ENCODE measurements around the gene DMD.
"Not testable (repeated sequence)": the region's sequence is repeated elsewhere in the genome, so short reads cannot be mapped to it uniquely, and the experiment has no call there.

Gene DMD

DNA sequence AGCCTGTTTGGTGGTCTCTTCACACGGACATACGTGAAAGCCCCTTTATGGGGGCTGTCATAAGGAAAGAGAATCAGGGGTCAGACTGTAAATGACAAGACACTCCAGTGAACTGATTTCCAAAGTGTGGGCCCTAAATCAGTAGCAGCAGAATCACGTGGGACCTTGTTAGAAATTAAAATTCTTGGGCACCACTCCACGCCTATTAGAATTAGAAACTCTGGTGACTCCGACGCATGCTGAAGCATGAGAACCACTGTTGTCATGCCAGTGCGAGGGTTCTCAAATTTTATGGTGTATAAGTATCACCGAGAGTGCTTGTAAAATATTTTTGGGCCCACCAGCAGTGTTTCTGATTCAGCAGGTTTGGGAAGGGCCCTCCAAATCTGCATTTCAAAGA is 672.8 kb downstream of the DMD start:
- intact Hi-C loops (cut with DNase I), result no loop called here
- no peak for DNase-seq

DNA sequence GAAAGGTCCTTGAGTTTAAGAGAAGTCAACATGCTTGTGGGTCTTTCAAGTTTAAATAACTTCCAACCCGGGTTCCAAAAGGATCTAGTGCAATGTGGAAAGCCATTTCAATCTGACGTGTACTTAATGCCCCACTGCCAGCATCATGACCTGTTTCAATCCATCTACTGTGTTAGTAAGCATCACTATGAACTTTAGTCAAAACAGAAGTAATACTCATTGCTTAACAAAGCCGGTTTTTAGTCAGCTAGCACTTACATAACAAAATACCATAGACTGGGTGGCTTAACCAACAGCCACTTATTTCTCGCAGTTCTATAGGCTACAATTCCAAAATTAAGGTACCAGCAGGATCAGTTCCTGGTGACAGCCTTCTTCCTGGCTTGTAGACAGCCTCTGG is 677.5 kb downstream of the DMD start:
- DNase-seq, result no peak
- intact Hi-C loops (cut with DNase I), result no loop called here

GRCh38 chrX:32532262-32532661 is 679.1 kb downstream of the DMD start:
- intact Hi-C loops (cut with DNase I), result no loop called here
- no peak for DNase-seq

DNA sequence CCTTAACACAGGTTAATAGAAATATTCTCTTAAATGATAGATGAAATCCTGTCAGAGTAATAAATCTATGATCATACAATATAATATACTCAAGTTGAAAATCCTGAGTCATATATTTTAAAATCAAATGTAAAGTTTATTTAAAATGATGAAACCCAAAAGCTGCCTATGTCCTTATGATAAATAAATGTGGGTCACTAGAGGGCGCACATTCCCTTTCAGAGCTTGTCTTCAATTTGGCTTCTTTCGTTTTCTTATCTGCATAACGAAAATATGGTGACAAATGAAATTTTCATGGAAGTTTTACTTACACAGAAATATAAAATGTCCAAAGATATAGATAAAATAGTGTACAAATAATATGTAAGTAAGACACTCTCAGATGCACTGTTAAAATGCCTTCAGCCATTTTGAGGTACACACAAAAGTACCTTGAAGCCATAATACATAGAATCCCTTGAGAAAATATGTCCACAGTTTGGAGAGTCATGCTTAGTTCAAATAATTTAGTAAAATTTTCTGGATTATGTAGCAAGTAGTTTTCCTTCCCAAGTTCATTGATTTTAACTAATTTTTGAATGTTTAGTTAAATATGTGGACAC is 680.4 kb downstream of the DMD start:
- intact Hi-C loops (cut with DNase I), result no loop called here

DNA sequence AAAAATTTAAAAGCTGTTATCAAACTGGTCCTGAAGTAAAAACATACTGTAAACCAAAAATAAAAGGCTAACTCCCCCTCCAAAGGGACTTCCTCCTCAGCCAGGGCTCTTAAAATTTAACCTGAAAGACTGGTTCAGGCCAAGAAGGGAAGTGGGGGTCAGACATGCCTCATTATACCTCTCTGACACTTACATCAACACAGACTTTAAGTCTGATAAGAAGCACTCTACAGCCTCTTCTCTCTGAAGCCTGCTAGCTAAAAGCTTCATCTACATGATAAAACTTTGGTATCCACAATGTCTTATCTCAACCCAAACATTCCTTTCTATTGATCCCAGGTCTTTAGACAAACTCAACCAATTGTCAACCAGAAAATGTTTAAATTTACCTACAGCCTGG is 682.9 kb downstream of the DMD start:
- DNase-seq; intact Hi-C loops (cut with DNase I): not testable (repeated sequence)

More for the DNA sequence above, 680.4 kb downstream of the DMD start:
- peak in 22 of 42 donors; percentile 6 to 77 (median 35) for DNase-seq

DNA sequence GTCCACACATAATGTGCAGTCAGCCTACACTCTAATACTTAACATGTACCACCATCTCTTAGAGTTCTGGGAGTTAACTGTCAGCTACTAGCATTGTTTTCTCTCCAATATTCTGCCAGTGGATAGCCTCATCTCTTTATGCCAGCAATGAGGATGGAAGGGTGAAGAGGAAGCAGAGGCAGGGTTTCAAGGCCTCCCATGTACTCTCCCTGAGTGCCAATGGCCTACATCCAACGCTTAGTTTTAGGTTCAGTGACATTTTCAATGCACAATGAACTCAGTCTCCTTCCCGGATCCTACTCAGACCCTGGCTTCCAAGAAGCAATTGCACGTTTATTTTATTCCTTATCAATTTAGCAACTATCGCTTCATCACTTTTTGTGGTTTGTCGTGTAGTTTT is 686.1 kb downstream of the DMD start:
- peak in 2 of 42 donors; percentile 1 to 40 for DNase-seq
- intact Hi-C loops (cut with DNase I), result no loop called here

DNA sequence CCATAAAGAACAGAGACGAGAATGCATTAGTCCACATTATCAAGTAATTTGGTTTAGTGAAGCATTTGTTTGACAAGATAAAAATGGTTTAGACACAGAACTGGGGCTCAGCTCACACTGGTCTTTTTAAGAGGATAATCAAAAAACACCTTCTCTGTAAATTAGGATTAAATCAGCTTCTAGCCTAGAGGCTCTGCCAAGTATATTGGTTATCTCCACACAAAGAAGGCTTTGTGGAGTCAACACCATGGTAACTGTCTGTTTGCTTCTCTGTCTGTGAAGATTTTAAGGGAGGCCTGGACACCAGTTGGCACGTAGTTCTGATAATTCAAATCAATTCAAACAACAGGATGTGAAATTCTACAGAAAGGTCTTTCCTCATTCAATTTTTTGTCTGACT is 687.0 kb downstream of the DMD start:
- DNase-seq, result peak in 6 of 42 donors; percentile 1 to 34 (median 20)
- intact Hi-C loops (cut with DNase I), result no loop called here

DNA sequence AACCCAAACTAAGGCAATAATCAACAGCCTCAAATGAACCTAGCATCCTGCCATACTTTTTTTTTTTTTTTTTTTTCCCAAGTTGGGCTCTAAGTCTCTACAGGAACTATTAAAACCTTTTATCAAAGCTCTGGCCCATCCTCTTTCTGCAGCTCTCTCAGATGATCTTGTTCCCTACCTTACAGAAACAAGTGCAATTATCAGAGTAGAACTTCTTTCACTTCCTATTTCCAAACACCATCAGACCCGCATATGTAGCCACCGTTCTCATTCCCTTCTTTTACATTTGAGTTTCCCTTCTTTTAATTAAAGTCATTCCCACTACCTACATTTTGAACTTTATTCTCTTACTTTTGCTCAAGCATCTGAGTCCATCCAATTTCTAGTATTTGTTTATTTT is 690.6 kb downstream of the DMD start:
- intact Hi-C loops (cut with DNase I), result no loop called here
- no peak for DNase-seq

GRCh38 chrX:32514986-32515385 is 696.4 kb downstream of the DMD start:
- intact Hi-C loops (cut with DNase I), result no loop called here

GRCh38 chrX:32501606-32502005 is 709.7 kb downstream of the DMD start:
- intact Hi-C loops (cut with DNase I), result no loop called here
- no peak for DNase-seq

More at GRCh38 chrX:32514986-32515385, 696.4 kb downstream of the DMD start:
- DNase-seq, result no peak

- no peak for DNase-seq
- intact Hi-C loops (cut with DNase I), result no loop called here
Measured at GRCh38 chrX:32496671-32497070, 714.7 kb downstream of the DMD start.

DNA sequence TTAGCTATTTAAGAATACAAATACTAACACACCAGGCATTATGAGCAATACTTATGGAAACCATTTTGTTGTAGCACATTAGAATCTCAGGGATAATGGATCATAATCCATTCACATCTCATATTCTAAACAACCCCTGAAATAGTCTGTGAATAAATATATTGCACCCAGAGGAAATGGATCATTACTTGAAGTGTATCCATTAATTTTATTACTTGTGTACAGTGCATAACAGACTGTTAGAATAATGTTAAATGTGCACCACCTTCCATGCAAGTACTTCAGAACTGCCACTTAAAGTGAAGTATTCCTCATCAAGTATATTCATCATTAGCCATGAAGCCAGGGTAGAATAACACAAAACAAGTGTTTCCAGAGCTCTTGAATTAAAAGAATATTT is 715.5 kb downstream of the DMD start:
- DNase-seq, result no peak
- intact Hi-C loops (cut with DNase I), result no loop called here

DNA sequence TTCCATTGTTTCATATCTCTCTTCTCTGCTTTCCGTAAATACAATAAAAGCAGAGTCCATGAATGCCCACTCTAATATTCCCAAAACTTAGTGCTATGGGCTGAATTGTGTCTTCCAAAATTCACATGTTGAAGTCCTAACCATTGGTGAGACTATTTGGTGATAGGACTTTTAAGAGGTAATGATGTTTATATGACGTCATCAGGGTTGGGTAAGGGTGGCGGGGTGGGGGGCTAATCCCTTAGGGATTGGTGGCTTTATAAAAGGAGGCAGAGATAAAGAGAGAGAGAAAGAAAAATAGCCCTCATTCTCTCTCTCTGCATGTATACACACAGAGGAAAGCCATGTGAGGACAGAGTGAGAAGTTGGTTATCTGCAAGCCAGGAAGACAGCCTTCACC is 722.2 kb downstream of the DMD start:
- no peak for DNase-seq
- intact Hi-C loops (cut with DNase I), result no loop called here

GRCh38 chrX:32483534-32484136 is 727.7 kb downstream of the DMD start:
- intact Hi-C loops (cut with DNase I), result no loop called here
- DNase-seq, result no peak

- no peak for DNase-seq
- intact Hi-C loops (cut with DNase I), result no loop called here
Measured at GRCh38 chrX:32480019-32480418, 731.3 kb downstream of the DMD start.

DNA sequence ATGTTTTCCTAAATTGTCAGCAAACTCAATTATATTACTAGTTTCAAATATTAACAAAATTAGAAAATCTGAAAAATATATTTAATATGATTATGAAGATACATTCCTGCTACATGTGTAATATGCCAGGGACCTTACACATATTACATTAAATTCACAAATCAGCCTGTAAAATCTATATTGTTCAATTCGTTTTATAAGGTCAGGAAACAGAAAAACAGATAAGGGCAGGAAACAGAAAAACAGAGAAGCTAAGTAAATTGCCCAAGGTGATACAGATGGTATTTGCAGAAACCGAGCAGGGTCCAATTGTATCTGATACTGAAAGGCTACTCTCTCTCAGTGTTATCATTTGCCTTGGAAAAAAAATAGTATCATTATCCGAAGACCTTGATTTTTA is 739.0 kb downstream of the DMD start:
- intact Hi-C loops (cut with DNase I), result no loop called here
- DNase-seq, result no peak

- intact Hi-C loops (cut with DNase I), result no loop called here
- DNase-seq, result no peak
Measured at GRCh38 chrX:32455704-32456103, 755.6 kb downstream of the DMD start.

DNA sequence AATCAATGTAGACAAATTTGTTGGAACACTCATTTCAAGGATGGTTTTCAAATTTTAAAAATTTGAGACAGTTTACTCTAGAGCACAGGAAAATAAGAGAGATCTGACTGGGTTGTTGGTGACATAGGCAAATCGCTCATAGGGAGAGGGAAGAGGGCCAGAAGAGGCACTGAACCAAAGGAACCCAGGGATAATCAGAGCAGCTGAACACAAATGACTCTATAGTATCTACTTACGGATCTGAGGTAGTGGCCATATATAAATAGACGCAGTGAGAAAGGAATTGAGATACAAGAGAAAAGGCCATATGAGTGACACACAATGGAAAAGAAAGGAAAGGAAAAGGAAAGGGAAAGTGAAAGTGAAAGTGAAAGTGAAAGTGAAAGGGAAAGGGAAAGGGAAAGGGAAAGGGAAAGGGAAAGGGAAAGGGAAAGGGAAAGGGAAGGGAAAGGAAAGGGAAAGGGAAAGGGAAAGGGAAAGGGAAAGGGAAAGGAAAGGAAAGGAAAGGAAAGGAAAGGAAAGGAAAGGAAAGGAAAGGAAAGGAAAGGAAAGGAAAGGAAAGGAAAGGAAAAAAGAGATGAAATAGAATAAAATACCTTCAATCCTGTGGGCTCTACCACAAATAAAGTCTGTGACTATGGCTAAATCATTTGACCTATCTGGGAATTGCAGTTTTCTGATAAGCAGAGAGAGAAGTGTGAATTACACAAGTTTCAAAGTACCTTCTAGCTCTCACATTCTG is 759.2 kb downstream of the DMD start:
- intact Hi-C loops (cut with DNase I), result no loop called here

DNA sequence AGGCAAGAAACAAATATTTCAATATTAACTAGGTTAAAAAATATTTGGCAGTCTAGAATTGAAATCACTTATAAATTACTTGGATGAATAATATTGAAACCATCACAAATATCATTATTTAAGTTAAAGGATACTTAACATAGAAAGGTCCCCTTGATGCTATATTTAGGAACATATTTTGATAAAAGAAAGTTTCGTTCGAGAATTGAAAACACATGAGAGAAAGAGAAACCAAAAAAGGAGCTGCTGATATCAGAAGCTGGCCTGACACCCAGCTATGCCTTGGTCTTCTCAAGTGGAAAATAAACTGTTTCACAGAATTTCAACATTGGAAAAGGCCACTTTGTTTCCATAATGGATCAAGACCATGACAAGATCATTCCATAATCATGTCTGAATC is 762.4 kb downstream of the DMD start:
- no peak for DNase-seq
- intact Hi-C loops (cut with DNase I), result no loop called here

More for the DNA sequence above, 759.2 kb downstream of the DMD start:
- DNase-seq, result no peak

DNA sequence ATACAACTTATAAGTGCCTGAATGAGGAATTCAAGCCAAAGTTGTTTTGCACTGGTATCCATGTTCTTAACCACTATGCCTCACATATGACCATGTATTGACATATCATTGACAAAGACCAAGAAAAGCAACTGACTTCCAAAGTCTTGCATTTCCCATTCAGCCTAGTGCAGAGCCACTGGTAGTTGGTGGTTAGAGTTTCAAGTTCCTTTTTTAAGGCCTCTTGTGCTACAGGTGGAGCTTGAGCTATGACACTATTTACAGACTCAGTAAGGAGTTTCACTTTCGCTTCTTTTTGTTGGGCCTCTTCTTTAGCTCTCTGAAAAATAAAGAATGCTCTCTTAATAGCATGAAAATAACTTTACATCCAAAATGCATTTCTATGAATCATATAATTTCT is 763.0 kb downstream of the DMD start:
- no peak for DNase-seq
- intact Hi-C loops (cut with DNase I), result no loop called here

GRCh38 chrX:32447640-32448039 is 763.7 kb downstream of the DMD start:
- intact Hi-C loops (cut with DNase I), result no loop called here
- DNase-seq, result no peak

Measured in head of caudate nucleus (tissue), 42 donors.